HG03060 (cell line): ENCODE data around the gene LBH.

Experiments used
- ATAC-seq: cut with Tn5 transposase; IDR thresholded peaks from one replicate; pipeline ENCODE4 v1.9.1; 2021; ENCODE audit warnings: low read depth, moderate number of reproducible peaks; ENCODE audit not compliant: unreplicated experiment

Gene LBH

DNA sequence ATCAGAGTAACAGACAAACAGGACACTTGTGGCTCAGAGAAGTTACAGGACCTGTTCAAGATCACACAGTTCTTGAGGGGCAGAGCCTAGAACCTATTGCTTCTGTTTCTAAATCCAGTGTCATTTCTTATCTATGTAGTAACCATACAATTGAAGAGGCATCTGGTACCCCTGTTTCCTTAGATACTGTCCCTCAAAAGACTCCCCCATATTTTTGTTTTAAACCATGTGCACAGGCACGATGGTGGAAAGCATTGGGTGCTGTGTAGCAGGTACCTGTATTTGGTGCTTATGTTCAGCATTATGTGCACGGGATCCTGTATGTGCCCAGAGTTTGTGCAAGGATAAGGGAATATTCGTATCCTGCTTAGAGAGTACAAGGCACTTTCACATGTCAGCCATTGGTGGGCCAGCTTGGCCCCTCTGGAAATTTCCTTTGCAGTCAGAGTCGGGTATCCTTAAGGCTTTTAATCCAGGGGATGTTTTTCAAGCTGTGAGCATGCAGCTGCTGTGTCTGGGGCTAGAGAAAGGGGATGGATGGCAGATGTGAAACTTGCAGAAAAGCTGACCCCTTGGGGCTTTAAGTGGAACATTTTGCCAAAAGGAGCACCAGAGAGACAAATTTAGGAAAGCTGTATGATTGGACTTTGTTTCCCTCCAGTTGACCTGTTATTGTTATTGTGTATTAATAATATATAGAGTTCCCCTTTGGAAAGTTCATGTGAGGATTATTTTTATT lies 2.1 kb downstream of the LBH start:
- ATAC-seq = no peak

DNA sequence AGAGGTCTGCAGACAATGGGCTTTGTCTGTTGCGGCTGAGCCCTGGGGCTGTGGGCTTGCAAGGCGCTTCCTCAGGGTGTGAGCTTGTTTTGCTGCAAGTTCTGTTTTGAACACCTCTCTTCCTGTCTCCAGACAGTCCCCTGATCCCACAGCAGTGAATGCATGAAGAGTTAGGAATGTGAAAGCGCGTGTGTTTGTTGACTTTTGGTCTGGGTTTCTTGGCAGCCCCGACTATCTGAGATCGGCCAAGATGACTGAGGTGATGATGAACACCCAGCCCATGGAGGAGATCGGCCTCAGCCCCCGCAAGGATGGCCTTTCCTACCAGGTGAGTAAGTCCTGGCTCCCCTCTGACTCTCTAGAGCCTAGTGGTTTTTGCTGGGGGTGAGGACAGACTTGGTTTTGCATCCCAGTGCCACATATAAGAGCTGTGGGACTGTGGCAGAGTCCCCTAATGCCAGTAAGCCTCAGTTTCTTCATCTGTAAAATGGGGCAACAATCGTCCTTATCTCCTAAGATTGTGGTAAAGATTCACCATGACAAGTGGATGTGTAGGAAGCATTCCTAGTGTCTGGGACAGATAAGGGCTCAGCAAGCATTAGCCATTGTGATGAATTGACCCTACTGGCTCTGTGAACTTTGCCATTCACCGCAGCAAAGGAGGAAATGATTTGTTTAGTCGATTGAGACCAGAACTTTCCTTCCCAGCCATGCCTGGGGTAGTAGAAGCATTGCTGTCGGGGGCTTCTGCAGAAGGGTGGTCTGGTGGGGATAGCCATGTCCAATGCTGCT lies 3.0 kb downstream of the LBH start:
- ATAC-seq = no peak

- no peak for ATAC-seq
Observed at GRCh38 chr2:30235008-30235655, 3.8 kb downstream of the LBH start.

DNA sequence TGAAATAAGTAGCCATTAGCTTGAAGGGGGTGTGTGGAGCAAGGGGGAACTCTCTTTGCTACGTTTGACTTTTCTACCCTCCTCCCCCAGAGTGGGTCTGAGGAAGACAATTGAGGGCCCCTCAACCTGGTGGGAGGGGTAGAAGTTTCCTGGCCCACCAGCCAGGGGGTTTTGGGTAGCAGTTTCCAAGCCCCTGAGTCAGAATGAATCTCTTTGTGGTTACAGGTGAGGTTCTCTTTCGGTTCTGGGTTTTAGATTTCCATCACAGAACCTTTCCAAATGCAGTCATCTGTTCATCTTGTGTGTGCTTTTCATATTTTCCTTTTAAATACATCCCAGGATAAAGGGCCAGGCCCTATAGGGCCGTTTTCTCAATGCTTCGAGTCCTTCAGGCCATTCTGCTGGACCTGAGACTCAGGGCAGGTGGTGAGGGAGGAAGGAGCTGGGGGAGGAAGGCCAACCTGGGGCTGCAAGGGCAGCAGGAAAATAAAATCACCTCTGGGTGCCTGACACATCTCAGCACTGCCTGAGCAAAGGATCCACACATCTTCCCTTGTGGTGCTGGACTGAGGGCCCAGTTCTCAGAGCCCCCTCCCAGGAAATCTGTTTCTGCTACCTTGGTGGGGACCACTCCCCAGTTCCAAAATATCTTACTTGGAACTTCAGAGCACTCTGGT lies 4.7 kb downstream of the LBH start:
- ATAC-seq = no peak

GRCh38 chr2:30236591-30237238 lies 5.4 kb downstream of the LBH start:
- ATAC-seq = no peak

GRCh38 chr2:30237239-30237965 lies 6.1 kb downstream of the LBH start:
- ATAC-seq = no peak

- ATAC-seq = no peak
Observed at GRCh38 chr2:30237966-30238800, 6.8 kb downstream of the LBH start.

DNA sequence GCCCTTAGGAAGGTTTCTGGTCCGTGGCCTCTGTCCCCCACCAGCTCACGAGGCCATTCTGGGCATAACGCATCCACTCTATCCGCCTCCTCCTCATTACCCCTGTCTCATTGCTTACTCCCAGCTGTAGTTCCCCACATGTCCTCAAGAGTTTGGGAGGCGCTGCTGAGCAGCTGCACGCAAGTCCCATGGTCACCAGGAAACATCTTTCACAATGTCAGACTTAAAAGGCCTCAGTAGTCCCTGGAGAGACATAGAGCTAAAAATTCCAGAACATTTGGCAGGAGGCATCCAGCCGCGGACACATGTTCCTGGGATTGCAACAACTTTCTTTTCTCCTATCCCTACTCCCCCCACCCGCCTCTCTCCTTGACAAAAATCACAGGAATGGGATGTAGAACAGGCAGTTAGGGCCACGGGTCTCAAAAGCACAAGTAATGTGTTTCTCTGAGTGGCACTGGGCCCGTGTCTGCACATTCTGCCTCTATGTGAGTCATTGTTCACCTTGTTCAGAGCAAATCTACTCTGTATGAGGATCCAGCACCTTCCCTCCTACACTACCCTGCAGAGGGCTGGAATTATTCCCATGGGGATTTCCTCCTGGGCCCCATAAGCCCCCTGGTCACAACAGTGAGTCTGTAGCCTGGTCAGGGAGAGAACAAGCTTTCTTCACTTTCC lies 8.1 kb downstream of the LBH start:
- ATAC-seq = no peak

DNA sequence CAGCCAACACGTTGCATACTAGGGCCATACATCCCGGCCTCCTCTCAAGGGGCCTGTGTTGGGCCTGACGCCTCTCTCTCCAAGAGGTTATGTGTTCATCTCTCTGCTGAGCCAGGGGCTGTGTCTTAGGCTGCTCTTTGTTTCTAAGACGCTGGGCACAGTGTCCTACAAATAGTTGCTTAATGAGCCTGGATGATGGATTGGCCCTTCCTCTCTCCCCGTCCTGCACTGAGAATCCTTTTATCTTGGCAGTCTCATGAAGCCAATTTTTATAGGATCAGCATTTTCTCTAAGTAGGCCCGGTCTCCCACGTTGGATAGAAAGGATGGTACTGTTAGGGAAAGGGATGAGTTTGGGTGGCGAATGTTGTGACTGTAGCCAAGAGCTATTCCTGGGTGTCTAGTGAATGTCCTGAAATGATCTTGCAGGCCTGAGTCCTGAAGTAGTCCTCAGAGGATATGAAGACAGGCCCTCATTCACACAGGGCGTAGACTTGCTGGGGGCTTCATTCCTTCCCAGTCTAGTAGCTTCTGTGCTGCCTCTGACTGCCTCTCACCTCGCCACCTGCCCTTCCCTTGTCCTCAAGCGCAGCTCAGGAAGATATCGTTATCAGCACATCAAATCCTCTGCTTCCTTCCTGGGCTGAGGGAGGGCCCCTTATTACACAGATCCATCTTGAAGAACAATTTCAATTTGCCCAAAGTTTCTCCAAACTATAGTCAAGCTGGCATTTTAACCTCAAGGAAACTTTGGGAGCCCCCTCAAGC lies 8.8 kb downstream of the LBH start:
- no peak for ATAC-seq

- no peak for ATAC-seq
Observed at GRCh38 chr2:30243231-30243630, 11.9 kb downstream of the LBH start.

DNA sequence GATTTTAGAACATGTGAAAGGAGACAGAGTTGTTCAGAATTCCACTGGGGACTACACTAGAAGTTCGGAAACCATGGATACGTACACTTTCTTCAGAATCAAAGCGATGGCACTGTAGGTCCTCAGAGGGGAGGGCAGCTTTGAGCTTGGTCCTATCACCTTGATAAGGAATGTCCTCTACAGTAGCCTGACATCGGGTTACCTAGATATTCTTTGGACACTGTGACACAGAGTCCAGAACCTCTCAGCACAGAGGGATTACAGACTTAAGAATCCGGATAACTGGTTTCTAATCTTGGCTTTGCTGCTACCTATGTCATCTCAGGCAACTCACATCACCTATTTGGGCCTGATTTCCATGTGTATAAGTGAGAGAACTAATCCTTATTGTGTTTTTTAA lies 14.0 kb downstream of the LBH start:
- ATAC-seq = no peak

- no peak for ATAC-seq
Observed at GRCh38 chr2:30248791-30249190, 17.5 kb downstream of the LBH start.

GRCh38 chr2:30249354-30249753 lies 18.0 kb downstream of the LBH start:
- no peak for ATAC-seq

DNA sequence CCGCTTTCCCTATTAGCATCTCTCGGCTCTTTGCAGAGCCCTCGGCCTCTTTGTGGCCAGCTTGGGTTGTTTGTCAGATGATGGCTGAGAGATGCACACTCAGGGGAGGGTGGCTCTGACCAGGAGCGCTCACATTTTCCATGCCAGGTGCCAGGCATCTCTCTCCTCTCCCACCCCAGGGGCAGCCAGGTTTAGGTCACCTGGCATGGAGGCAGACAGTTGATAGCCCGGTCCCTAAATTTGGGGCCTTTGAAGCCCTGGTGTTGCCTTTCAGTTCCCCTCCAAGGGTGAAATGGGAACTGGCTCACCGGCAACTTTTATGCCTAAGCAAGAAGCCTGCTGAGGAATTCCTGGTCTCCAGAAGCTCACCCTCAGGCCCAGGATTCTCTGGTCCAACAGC lies 19.1 kb downstream of the LBH start:
- ATAC-seq = no peak

DNA sequence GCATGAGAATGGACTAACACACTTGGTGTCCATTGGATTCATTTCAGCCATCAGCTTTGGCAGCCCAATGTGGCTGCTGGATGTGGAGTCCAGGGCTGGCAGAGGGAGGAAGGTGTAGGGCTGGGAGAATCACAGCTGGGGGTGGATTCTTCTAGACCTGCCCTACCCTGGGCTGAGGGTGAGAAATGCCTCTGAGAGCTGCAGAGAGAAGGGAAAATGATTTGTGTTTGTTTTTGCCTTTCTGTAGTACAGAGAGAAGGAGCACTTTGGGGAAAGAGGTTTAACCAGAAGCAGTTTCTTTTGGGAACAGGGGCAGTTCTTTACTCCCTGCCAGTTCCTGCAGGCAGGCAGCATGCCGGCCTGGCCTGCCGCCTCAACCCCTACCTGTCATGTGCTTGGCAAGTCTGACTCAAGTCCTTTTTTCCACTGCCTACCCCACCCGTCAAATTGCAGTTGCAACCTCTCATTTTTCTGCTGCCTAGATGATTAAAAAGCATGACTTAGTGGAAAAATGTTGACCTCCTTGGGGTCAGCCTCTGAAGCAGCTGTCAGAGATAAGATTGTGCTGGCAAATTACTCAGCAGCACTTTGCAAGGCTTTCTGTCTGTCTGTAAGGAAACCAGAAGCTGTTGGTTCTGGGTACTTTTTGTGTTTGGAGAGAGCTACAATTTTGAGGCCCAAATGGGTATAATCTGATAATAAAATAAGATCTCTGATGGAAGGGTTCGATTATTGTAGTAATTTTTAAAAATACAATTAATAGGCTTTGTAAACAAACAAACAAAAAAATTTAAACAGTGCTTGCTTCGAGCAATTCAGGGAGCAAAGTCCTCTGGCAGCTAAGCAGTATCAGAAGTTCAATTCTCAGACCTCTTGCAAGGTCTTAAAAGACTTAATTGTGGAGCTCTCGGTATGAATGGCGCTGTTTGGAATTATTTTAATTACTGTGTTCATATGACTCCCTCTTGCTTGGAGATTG lies 21.7 kb downstream of the LBH start:
- no peak for ATAC-seq

- no peak for ATAC-seq
Observed at GRCh38 chr2:30253873-30254684, 22.7 kb downstream of the LBH start.
